ENCODE measurements around the gene ADRA2C. TPM values are rescaled to one million over a fixed set of nuclear protein-coding genes. Genes with fewer than 3 reads are reported as not detected.
A peak's percentile ranks its signal among the peaks of the same experiment; 100 is the strongest.

The ADRA2C gene
- total RNA-seq, 4 donors from 2014 or later: 0.61 to 4.6 (median 3.6) TPM

GRCh38 chr4:3784454-3785291, 18.5 kb downstream of the ADRA2C start:
- intact Hi-C loops (cut with DNase I): no loop called here
- no peak for DNase-seq
- TF ChIP-seq POLR2A (IDR thresholded peaks at IDR 0.05) (no peak), CTCF (IDR thresholded peaks at IDR 0.05) (no peak)

GRCh38 chr4:3785292-3785565, 19.0 kb downstream of the ADRA2C start:
- H3K4me3 ChIP-seq: no peak overlapping the region
- no peak overlapping the region for H3K27ac ChIP-seq
- H3K4me1 ChIP-seq: peaks cover 0 to 9% (median 0%) of the 10 kb centered on the region in 3 donors
- no peak for DNase-seq
- intact Hi-C loops (cut with DNase I): no loop called here
- H3K9me3 ChIP-seq: peaks cover 0 to 9% (median 0%) of the 10 kb centered on the region in 3 donors
- WGBS, 2 donors: 80 to 89% methylated on average over 1 to 3 of the region's 8 CpGs
- TF ChIP-seq POLR2A (IDR thresholded peaks at IDR 0.05) (no peak), CTCF (IDR thresholded peaks at IDR 0.05) (no peak)
- peaks cover 0 to 49% (median 0%) of the 10 kb centered on the region in 4 donors for H3K27me3 ChIP-seq
- H3K36me3 ChIP-seq: no peaks in the 10 kb centered on the region

More at GRCh38 chr4:3784454-3785291, 18.5 kb downstream of the ADRA2C start:
- no peak overlapping the region for H3K4me3 ChIP-seq
- peaks cover 0 to 9% (median 0%) of the 10 kb centered on the region in 3 donors for H3K4me1 ChIP-seq
- no peaks in the 10 kb centered on the region for H3K36me3 ChIP-seq
- 58 to 81% methylated on average over 6 to 12 of the region's 23 CpGs for WGBS, 2 donors
- H3K27me3 ChIP-seq: peaks cover 0 to 50% (median 0%) of the 10 kb centered on the region in 4 donors
- peaks cover 0 to 9% (median 0%) of the 10 kb centered on the region in 3 donors for H3K9me3 ChIP-seq
- no peak overlapping the region for H3K27ac ChIP-seq

GRCh38 chr4:3786196-3786869, 20.1 kb downstream of the ADRA2C start:
- DNase-seq: no peak
- intact Hi-C loops (cut with DNase I): no loop called here
- no peak overlapping the region for H3K4me3 ChIP-seq
- no peak overlapping the region for H3K27ac ChIP-seq
- H3K36me3 ChIP-seq: no peaks in the 10 kb centered on the region
- WGBS, 2 donors: 51 to 68% methylated on average over 2 to 7 of the region's 13 CpGs
- TF ChIP-seq CTCF (IDR thresholded peaks at IDR 0.05) (peak in 1 of 6 experiments; percentile 10), POLR2A (IDR thresholded peaks at IDR 0.05) (no peak)
- peaks cover 0 to 9% (median 0%) of the 10 kb centered on the region in 3 donors for H3K9me3 ChIP-seq
- H3K27me3 ChIP-seq: peaks cover 0 to 49% (median 0%) of the 10 kb centered on the region in 4 donors
- peaks cover 0 to 9% (median 0%) of the 10 kb centered on the region in 3 donors for H3K4me1 ChIP-seq

- H3K27me3 ChIP-seq: peaks cover 0 to 49% (median 0%) of the 10 kb centered on the region in 4 donors
- no peak overlapping the region for H3K4me3 ChIP-seq
- no peaks in the 10 kb centered on the region for H3K9me3 ChIP-seq
- no peak overlapping the region for H3K27ac ChIP-seq
- H3K4me1 ChIP-seq: peaks cover 0 to 9% (median 0%) of the 10 kb centered on the region in 3 donors
- WGBS, 2 donors: 69 to 73% methylated on average over 12 to 16 of the region's 23 CpGs
- no peak for TF ChIP-seq CTCF (IDR thresholded peaks at IDR 0.05)
- no peak for TF ChIP-seq POLR2A (IDR thresholded peaks at IDR 0.05)
- intact Hi-C loops (cut with DNase I): no loop called here
- no peaks in the 10 kb centered on the region for H3K36me3 ChIP-seq
- DNase-seq: no peak
These were observed 21.5 kb downstream of the ADRA2C start for GRCh38 chr4:3787489-3788365.
